ENCODE data around the gene ACCSL. TPM values are rescaled to one million over a fixed set of nuclear protein-coding genes. Genes with fewer than 3 reads are reported as not detected.

ACCSL gene
- total RNA-seq, 1 donor from 2014 or later: not detected

- H3K9me3 ChIP-seq: no peaks in the 10 kb centered on the region
- H3K4me1 ChIP-seq: no peaks in the 10 kb centered on the region
- no peak overlapping the region for H3K4me3 ChIP-seq
- H3K27me3 ChIP-seq: no peaks in the 10 kb centered on the region
- intact Hi-C loops (cut with DNase I): no loop called here
- no peaks in the 10 kb centered on the region for H3K36me3 ChIP-seq
- DNase-seq (ENCODE audit: extremely low spot score in 2 of 2): peak; percentile 71 to 94
- TF ChIP-seq POLR2AphosphoS5 (IDR thresholded peaks at IDR 0.05; ENCODE audit: insufficient read depth in 1 of 2, low read depth in 1 of 2) (no peak), CTCF (IDR thresholded peaks at IDR 0.05) (no peak), POLR2A (IDR thresholded peaks at IDR 0.05) (no peak)
- H3K27ac ChIP-seq: no peak overlapping the region
Observed at GRCh38 chr11:44003736-44004451, 43.9 kb upstream of the ACCSL start.

- no peaks in the 10 kb centered on the region for H3K4me1 ChIP-seq
- TF ChIP-seq POLR2AphosphoS5 (IDR thresholded peaks at IDR 0.05; ENCODE audit: insufficient read depth in 1 of 2, low read depth in 1 of 2) (no peak), POLR2A (IDR thresholded peaks at IDR 0.05) (no peak), CTCF (IDR thresholded peaks at IDR 0.05) (no peak)
- H3K36me3 ChIP-seq: no peaks in the 10 kb centered on the region
- H3K27ac ChIP-seq: no peak overlapping the region
- peak; percentile 60 to 85 for DNase-seq (ENCODE audit: extremely low spot score in 2 of 2)
- H3K9me3 ChIP-seq: no peaks in the 10 kb centered on the region
- no peak overlapping the region for H3K4me3 ChIP-seq
- intact Hi-C loops (cut with DNase I): loop anchor here (5.0 kb wide), 1 partner anchor 82 kb away; no protein-coding TSS in a partner anchor
- no peaks in the 10 kb centered on the region for H3K27me3 ChIP-seq
Observed at GRCh38 chr11:44004452-44005062, 43.2 kb upstream of the ACCSL start.

GRCh38 chr11:44005063-44005701 is 42.6 kb upstream of the ACCSL start:
- peak; percentile 62 to 87 for DNase-seq (ENCODE audit: extremely low spot score in 2 of 2)
- TF ChIP-seq POLR2A (IDR thresholded peaks at IDR 0.05): no peak
- no peak for TF ChIP-seq POLR2AphosphoS5 (IDR thresholded peaks at IDR 0.05; ENCODE audit: insufficient read depth in 1 of 2, low read depth in 1 of 2)
- no peak for TF ChIP-seq CTCF (IDR thresholded peaks at IDR 0.05)
- H3K9me3 ChIP-seq: no peaks in the 10 kb centered on the region
- H3K27ac ChIP-seq: no peak overlapping the region
- no peaks in the 10 kb centered on the region for H3K4me1 ChIP-seq
- intact Hi-C loops (cut with DNase I): loop anchor here (5.0 kb wide), 1 partner anchor 83 kb away; no protein-coding TSS in a partner anchor
- H3K36me3 ChIP-seq: no peaks in the 10 kb centered on the region
- H3K27me3 ChIP-seq: no peaks in the 10 kb centered on the region
- no peak overlapping the region for H3K4me3 ChIP-seq

- Histone ChIP-seq H3K27ac (no peak overlapping the region), H3K9me3 (no peaks in the 10 kb centered on the region), H3K4me1 (no peaks in the 10 kb centered on the region), H3K27me3 (no peaks in the 10 kb centered on the region), H3K4me3 (no peak overlapping the region), H3K36me3 (no peaks in the 10 kb centered on the region)
- intact Hi-C loops (cut with DNase I): loop anchor here (5.0 kb wide), 1 partner anchor 84 kb away; no protein-coding TSS in a partner anchor
- DNase-seq (ENCODE audit: extremely low spot score in 2 of 2): peak; percentile 67 to 82
- TF ChIP-seq CTCF (IDR thresholded peaks at IDR 0.05): no peak
- no peak for TF ChIP-seq POLR2A (IDR thresholded peaks at IDR 0.05)
- TF ChIP-seq POLR2AphosphoS5 (IDR thresholded peaks at IDR 0.05; ENCODE audit: insufficient read depth in 1 of 2, low read depth in 1 of 2): no peak
Observed at GRCh38 chr11:44005956-44006355, 41.8 kb upstream of the ACCSL start.
